B cell (primary cell): ENCODE measurements around the gene MAN1A1. TPM values are rescaled to one million over a fixed set of nuclear protein-coding genes. Genes with fewer than 3 reads are reported as not detected.

Source experiments
- ATAC-seq: fragments of 200-7000 bp; cut with Tn5 transposase; one replicate; pipeline ENCODE4 v1.10.0; 2021; ENCODE audit warnings: low read depth, mild to moderate bottlenecking, moderate number of reproducible peaks, moderate library complexity
- CTCF ChIA-PET: fragments of 350-600 bp; sonication (Branson Sonifier 250); formaldehyde crosslinking; loops from one replicate; lab custom pipeline; 2021; ENCODE audit warnings: antibody characterized with exemption, inconsistent platforms; lab: Charles Lee
- POLR2A ChIA-PET: fragments of 350-600 bp; sonication (Branson Sonifier 250); formaldehyde crosslinking; loops from one replicate; lab custom pipeline; 2021; ENCODE audit warnings: antibody characterized with exemption; lab: Charles Lee
- DNase-seq: peaks from one replicate; pipeline ENCODE4 v3.0.0; 2013
- H2AFZ ChIP-seq: 2 replicates; pipeline ENCODE4 v1.6.1; 2012; ENCODE audit warnings: mild to moderate bottlenecking, low read depth, low read length; ENCODE audit not compliant: insufficient read depth, poor library complexity, severe bottlenecking
- H3K27ac ChIP-seq, 2 donors: 1 replicate in 1 of 2; 2 replicates in 1 of 2; pipeline ENCODE4 v1.5.1; 2012 to 2013; ENCODE audit warnings: low read length in 2 of 2, mild to moderate bottlenecking in 2 of 2, moderate library complexity in 1 of 2
- H3K27me3 ChIP-seq, 4 experiments: fragments of 200-600 bp in 1 of 4; sonication (generic) in 1 of 4; replicated peaks in 1 of 4; 1 replicate in 2 of 4; 2 replicates in 2 of 4; pipeline versions ENCODE4 v1.6.1 to v1.7.0; 2013 to 2016; ENCODE audit warnings: low read length in 3 of 4, mild to moderate bottlenecking in 2 of 4, mixed read lengths in 1 of 4, moderate library complexity in 1 of 4; ENCODE audit not compliant: insufficient read depth in 4 of 4, control insufficient read depth in 3 of 4; ENCODE audit errors: control extremely low read depth in 1 of 4
- H3K36me3 ChIP-seq, 2 experiments: replicated peaks in 1 of 2; 1 replicate in 1 of 2; 2 replicates in 1 of 2; pipeline versions ENCODE4 v1.6.1 to v1.7.1; 2013; ENCODE audit warnings: low read length in 1 of 2; ENCODE audit not compliant: insufficient read depth in 2 of 2, control insufficient read depth in 1 of 2; ENCODE audit errors: control extremely low read depth in 1 of 2, extremely low read depth in 1 of 2
- H3K4me1 ChIP-seq, 2 donors: fragments of 200-600 bp in 1 of 2; sonication (generic) in 1 of 2; 1 replicate in 1 of 2; 2 replicates in 1 of 2; pipeline versions ENCODE4 v1.5.1 to v1.6.1; 2013 to 2017; ENCODE audit warnings: low read length in 2 of 2; ENCODE audit not compliant: control insufficient read depth in 2 of 2, insufficient read depth in 2 of 2
- H3K4me2 ChIP-seq: replicated peaks from 2 replicates; pipeline ENCODE3; 2012; ENCODE audit warnings: mild to moderate bottlenecking, low read depth, low read length; ENCODE audit not compliant: poor library complexity, severe bottlenecking
- H3K4me3 ChIP-seq, 5 experiments: fragments of 200-600 bp in 1 of 5; sonication (generic) in 1 of 5; 1 replicate in 3 of 5; 2 replicates in 2 of 5; pipeline versions ENCODE4 v1.5.1 to v1.7.0; 2011 to 2016; ENCODE audit warnings: low read length in 4 of 5, mild to moderate bottlenecking in 4 of 5, low read depth in 2 of 5, control low read depth in 1 of 5, moderate library complexity in 1 of 5; ENCODE audit not compliant: insufficient read depth in 1 of 5; ENCODE audit errors: control extremely low read depth in 1 of 5, extremely low read depth in 1 of 5
- H3K79me2 ChIP-seq: fragments of 200-600 bp; sonication (generic); one replicate; pipeline ENCODE4 v1.6.0; 2016; ENCODE audit warnings: low read length; ENCODE audit not compliant: control insufficient read depth, insufficient read depth
- H3K9ac ChIP-seq: fragments of 200-600 bp; sonication (generic); 2 replicates; pipeline ENCODE4 v1.6.1; 2017; ENCODE audit warnings: mild to moderate bottlenecking, low read length, moderate library complexity
- H3K9me3 ChIP-seq, 3 donors: one replicate each; pipeline versions ENCODE4 v1.6.1 to v1.7.1; 2013; ENCODE audit warnings: low read length in 2 of 3; ENCODE audit not compliant: control insufficient read depth in 2 of 3, insufficient read depth in 1 of 3; ENCODE audit errors: control extremely low read depth in 1 of 3
- H4K20me1 ChIP-seq: 2 replicates; pipeline ENCODE4 v1.6.0; 2012; ENCODE audit warnings: mild to moderate bottlenecking, low read length; ENCODE audit not compliant: insufficient read depth, control insufficient read depth, poor library complexity, severe bottlenecking
- H3K27ac Mint-ChIP-seq: one replicate; pipeline ENCODE4 v1.8.0; 2021; ENCODE audit warnings: mixed read lengths
- H3K27me3 Mint-ChIP-seq: one replicate; pipeline ENCODE4 v1.8.0; 2021; ENCODE audit warnings: mixed read lengths
- H3K4me1 Mint-ChIP-seq: one replicate; pipeline ENCODE4 v1.8.0; 2021; ENCODE audit warnings: mixed read lengths
- H3K4me3 Mint-ChIP-seq: one replicate; pipeline ENCODE4 v1.8.0; 2021; ENCODE audit warnings: mixed read lengths
- H3K9me3 Mint-ChIP-seq: one replicate; pipeline ENCODE4 v1.8.0; 2022; ENCODE audit warnings: mixed read lengths; ENCODE audit not compliant: insufficient read depth
- CTCF ChIP-seq: fragments of 200-600 bp; IDR thresholded peaks from one replicate; pipeline ENCODE4 v1.8.0; 2022; ENCODE audit warnings: antibody characterized with exemption, mild to moderate bottlenecking
- EZH2 ChIP-seq: IDR thresholded peaks from 2 replicates; pipeline ENCODE4 v1.6.1; 2012; ENCODE audit warnings: borderline replicate concordance, low read depth, mild to moderate bottlenecking, moderate library complexity, low read length; ENCODE audit not compliant: insufficient read depth, poor library complexity, severe bottlenecking
- WGBS: methylation state at CpG from one replicate; pipeline ENCODE4 v1.1.5; 2013; ENCODE audit warnings: missing lambda C conversion rate; ENCODE audit not compliant: insufficient coverage; 5-methylcytosine and 5-hydroxymethylcytosine counted together
- intact Hi-C: fragments of 100-400 bp; cut with micrococcal nuclease; formaldehyde crosslinking; loops from one replicate; pipeline ENCODE4 v1.10.0; 2022
- polyA plus RNA-seq: library from polyadenylated mRNA; depleted of rRNA; stranded (reverse); fragments of >200 nt; gene quantifications from 2 replicates; pipeline ENCODE4 v1.2.3, GENCODE V29; 2012
- total RNA-seq, 2 donors: library from RNA; stranded (reverse); fragments of 120-200 nt in 1 of 2; gene quantifications; 1 replicate in 1 of 2; 2 replicates in 1 of 2; pipeline versions ENCODE4 v1.2.3 to v1.2.4, GENCODE V29; 2013 to 2022

MAN1A1 gene
- total and polyA plus RNA-seq, 2 donors (not counting 1 experiment from before 2014, with no cell fraction given): 5.1 to 31.7 TPM

DNA sequence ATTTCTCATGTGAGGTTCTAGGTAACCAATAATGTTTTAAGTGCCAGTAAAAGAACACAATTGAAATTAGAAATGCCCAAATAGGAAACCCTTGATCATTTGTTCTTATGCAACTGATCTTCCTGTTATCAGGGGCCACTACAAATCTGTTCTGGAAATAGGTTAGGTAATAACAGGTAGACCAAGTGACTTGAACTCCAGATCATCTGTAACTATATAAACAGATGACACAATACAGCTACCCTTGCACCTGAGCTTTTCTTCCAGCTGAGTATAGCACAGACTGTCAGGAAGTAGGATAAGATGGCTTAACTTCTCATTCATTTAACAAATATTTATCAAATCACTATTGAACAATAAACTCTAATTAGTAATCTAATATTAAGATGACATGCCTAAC is 52.5 kb downstream of the MAN1A1 start:
- no peak overlapping the region for H3K4me3 Mint-ChIP-seq
- Histone ChIP-seq H4K20me1 (no peaks in the 10 kb centered on the region), H3K9me3 (no peaks in the 10 kb centered on the region), H3K27ac (no peak overlapping the region), H3K4me3 (no peak overlapping the region), H3K4me1 (no peaks in the 10 kb centered on the region), H3K27me3 (no peaks in the 10 kb centered on the region), H3K79me2 (no peaks in the 10 kb centered on the region), H3K36me3 (peaks cover 3% of the 10 kb centered on the region in 2 experiments), H3K4me2 (no peak overlapping the region), H3K9ac (no peak overlapping the region), H2AFZ (no peak overlapping the region)
- POLR2A ChIA-PET: no interaction called here
- H3K27me3 Mint-ChIP-seq: no peaks in the 10 kb centered on the region
- H3K4me1 Mint-ChIP-seq: peaks cover 14% of the 10 kb centered on the region
- H3K9me3 Mint-ChIP-seq: no peaks in the 10 kb centered on the region
- intact Hi-C loops: no loop called here
- no peak overlapping the region for H3K27ac Mint-ChIP-seq
- no peak for TF ChIP-seq EZH2
- TF ChIP-seq CTCF: no peak
- DNase-seq (no peak), ATAC-seq (no peak)
- CTCF ChIA-PET: interaction anchor here (0.7 kb wide), 1 partner anchor 1609 kb away, joined by 5 read pairs; no protein-coding TSS in a partner anchor

DNA sequence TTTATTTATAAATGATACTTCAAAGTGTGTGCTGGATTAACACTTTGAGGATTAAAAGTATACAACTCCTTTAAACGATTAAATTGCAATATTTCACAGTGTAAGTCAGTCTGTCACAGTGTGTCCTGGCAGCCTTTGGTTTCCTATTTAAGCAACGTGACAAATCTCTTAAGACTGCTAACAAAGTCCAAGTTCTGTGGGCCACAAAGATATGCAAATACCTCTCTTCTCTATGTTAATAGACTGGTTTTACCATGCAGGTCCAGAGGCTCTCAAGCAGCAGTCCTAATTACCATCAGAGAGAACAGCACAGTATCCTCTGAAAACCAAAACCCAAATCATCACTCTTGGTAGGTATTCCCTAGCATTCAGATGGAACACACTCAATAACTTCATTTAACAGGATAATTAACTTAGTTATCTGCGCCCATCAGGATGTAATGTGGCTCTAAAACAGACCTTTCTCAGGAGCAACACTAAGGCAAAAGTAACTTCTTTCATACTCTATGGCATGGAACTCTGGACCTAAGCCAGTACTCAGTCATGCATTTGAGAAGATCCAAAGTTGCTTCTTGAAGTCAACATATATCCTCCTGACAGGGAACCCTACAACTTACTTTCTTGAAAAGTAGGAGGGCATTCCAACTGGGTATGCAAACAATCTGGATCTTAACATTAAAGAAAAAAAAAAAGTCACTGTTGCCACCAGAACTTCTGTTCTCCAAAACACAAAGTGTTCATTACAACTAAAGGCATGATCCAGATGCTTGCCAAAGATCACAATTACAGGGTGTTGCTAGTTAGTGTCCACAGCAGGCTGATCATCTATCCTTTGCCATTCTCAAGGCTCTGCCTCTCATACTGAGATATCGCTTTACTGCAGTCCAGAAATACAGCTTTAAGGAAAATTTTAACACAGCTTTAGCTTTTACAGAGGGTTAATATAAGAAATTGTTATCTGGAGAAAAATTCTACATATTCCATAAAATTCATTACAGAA is 53.2 kb downstream of the MAN1A1 start:
- Histone ChIP-seq H3K79me2 (no peaks in the 10 kb centered on the region), H3K27ac (no peak overlapping the region), H3K27me3 (no peaks in the 10 kb centered on the region), H3K9ac (no peak overlapping the region), H3K36me3 (peaks cover under 1 to 3% of the 10 kb centered on the region in 2 experiments), H4K20me1 (no peaks in the 10 kb centered on the region), H3K4me3 (no peak overlapping the region), H3K9me3 (no peaks in the 10 kb centered on the region), H3K4me1 (no peaks in the 10 kb centered on the region), H2AFZ (no peak overlapping the region), H3K4me2 (no peak overlapping the region)
- H3K4me3 Mint-ChIP-seq: no peak overlapping the region
- ChIA-PET CTCF (interaction anchor here (0.7 kb wide), 1 partner anchor 1609 kb away, joined by 5 read pairs; no protein-coding TSS in a partner anchor), POLR2A (no interaction called here)
- H3K9me3 Mint-ChIP-seq: no peaks in the 10 kb centered on the region
- H3K27ac Mint-ChIP-seq: no peak overlapping the region
- intact Hi-C loops: no loop called here
- TF ChIP-seq CTCF (no peak), EZH2 (no peak)
- H3K4me1 Mint-ChIP-seq: peaks cover 14% of the 10 kb centered on the region
- WGBS: 81% methylated on average over 2 of the region's 4 CpGs
- ATAC-seq: no peak
- H3K27me3 Mint-ChIP-seq: no peaks in the 10 kb centered on the region
- no peak for DNase-seq
